Suprapubic skin (tissue), 4 donors: Measurements from ENCODE around the gene SUCLA2. TPM values are rescaled to one million over a fixed set of nuclear protein-coding genes. Genes with fewer than 3 reads are reported as not detected.

Source experiments
- DNase-seq, 2 donors: peaks; one replicate each; pipeline ENCODE4 v3.0.0-alpha.2; 2019; ENCODE audit warnings: low spot score in 2 of 2
- H3K27ac ChIP-seq: fragments of 200-600 bp; sonication (generic); one replicate; pipeline ENCODE4 v1.5.1; 2019
- H3K27me3 ChIP-seq: fragments of 200-600 bp; sonication (generic); one replicate; pipeline ENCODE4 v1.5.1; 2019
- H3K36me3 ChIP-seq: fragments of 200-600 bp; sonication (generic); one replicate; pipeline ENCODE4 v1.5.1; 2019
- H3K4me1 ChIP-seq: fragments of 200-600 bp; sonication (generic); one replicate; pipeline ENCODE4 v1.5.1; 2019
- H3K4me3 ChIP-seq: fragments of 200-600 bp; sonication (generic); one replicate; pipeline ENCODE4 v1.5.1; 2019; ENCODE audit warnings: mild to moderate bottlenecking
- H3K9me3 ChIP-seq: fragments of 200-600 bp; sonication (generic); one replicate; pipeline ENCODE4 v1.5.1; 2019
- CTCF ChIP-seq, 2 donors: fragments of 200-600 bp in 1 of 2; fragments of 450-650 bp in 1 of 2; sonication (generic) in 1 of 2; IDR thresholded peaks; one replicate each; pipeline ENCODE4 v1.5.1; 2016 to 2019; ENCODE audit warnings: antibody characterized with exemption in 2 of 2, mild to moderate bottlenecking in 1 of 2, moderate library complexity in 1 of 2
- EP300 ChIP-seq: sonication (generic); formaldehyde crosslinking; IDR thresholded peaks from one replicate; pipeline ENCODE4 v1.6.1; 2017; ENCODE audit warnings: antibody characterized with exemption
- POLR2A ChIP-seq, 2 donors: fragments of 450-650 bp; IDR thresholded peaks; one replicate each; pipeline ENCODE4 v1.6.1; 2017; ENCODE audit warnings: antibody characterized with exemption in 2 of 2, mild to moderate bottlenecking in 2 of 2, moderate library complexity in 2 of 2
- POLR2AphosphoS5 ChIP-seq, 3 donors: sonication (generic); formaldehyde crosslinking; IDR thresholded peaks; one replicate each; pipeline ENCODE4 v1.6.1; 2017; ENCODE audit warnings: antibody characterized with exemption in 3 of 3
- WGBS: methylation state at CpG from one replicate; pipeline ENCODE4 v1.1.5; 2018; 5-methylcytosine and 5-hydroxymethylcytosine counted together
- total RNA-seq, 4 donors: library from RNA; depleted of rRNA; stranded (reverse); fragments of >200 nt; gene quantifications; one replicate each; pipeline ENCODE4 v1.1.0, GENCODE V29; 2016

Gene SUCLA2
- total RNA-seq, 4 donors from 2014 or later = 26.1 to 49.6 (median 38.0) TPM

- Histone ChIP-seq H3K27me3 (no peaks in the 10 kb centered on the region), H3K9me3 (no peaks in the 10 kb centered on the region), H3K36me3 (peaks cover 12% of the 10 kb centered on the region), H3K4me1 (peaks cover 16% of the 10 kb centered on the region), H3K27ac (no peak overlapping the region), H3K4me3 (no peak overlapping the region)
- no peak for DNase-seq
- no peak for TF ChIP-seq CTCF (IDR thresholded peaks at IDR 0.05)
- no peak for TF ChIP-seq POLR2AphosphoS5 (IDR thresholded peaks at IDR 0.05)
- no peak for TF ChIP-seq EP300
- no peak for TF ChIP-seq POLR2A (IDR thresholded peaks at IDR 0.05)
Observed at GRCh38 chr13:48040049-48040448, 39.0 kb upstream of the SUCLA2 start.

GRCh38 chr13:48038761-48039160, 37.7 kb upstream of the SUCLA2 start:
- H3K27me3 ChIP-seq = no peaks in the 10 kb centered on the region
- no peak for DNase-seq
- H3K36me3 ChIP-seq = peaks cover 12% of the 10 kb centered on the region
- WGBS = 86% methylated on average over 1 of the region's 1 CpG
- H3K4me3 ChIP-seq = no peak overlapping the region
- H3K4me1 ChIP-seq = peaks cover 16% of the 10 kb centered on the region
- no peaks in the 10 kb centered on the region for H3K9me3 ChIP-seq
- no peak overlapping the region for H3K27ac ChIP-seq
- TF ChIP-seq POLR2AphosphoS5 (IDR thresholded peaks at IDR 0.05) = no peak
- TF ChIP-seq POLR2A (IDR thresholded peaks at IDR 0.05) = no peak
- no peak for TF ChIP-seq CTCF (IDR thresholded peaks at IDR 0.05)
- TF ChIP-seq EP300 = no peak

GRCh38 chr13:48037346-48038173, 36.5 kb upstream of the SUCLA2 start, which contains the start of gene NUDT15:
Gene NUDT15 (plus strand): TSS chr13:48037726. CDS start chr13:48037747, 21 bp downstream.
- TF ChIP-seq POLR2AphosphoS5 (IDR thresholded peaks at IDR 0.05) (peak in 2 of 3 donors; percentile 92 to 95), POLR2A (IDR thresholded peaks at IDR 0.05) (peak; percentile 28 to 82), CTCF (IDR thresholded peaks at IDR 0.05) (peak; percentile 97 to 99), EP300 (peak; percentile 68)
- H3K4me1 ChIP-seq = peaks cover 16% of the 10 kb centered on the region
- peaks cover 12% of the 10 kb centered on the region for H3K36me3 ChIP-seq
- H3K27me3 ChIP-seq = no peaks in the 10 kb centered on the region
- peak within 1 kb of the TSS; percentile 96 for H3K27ac ChIP-seq
- H3K4me3 ChIP-seq = peak within 1 kb of the TSS; percentile 72
- peak; percentile 95 to 96 for DNase-seq
- WGBS = under 1% methylated on average over 46 of the region's 82 CpGs
- no peaks in the 10 kb centered on the region for H3K9me3 ChIP-seq

GRCh38 chr13:48029859-48030258, 28.8 kb upstream of the SUCLA2 start:
- WGBS = 42% methylated on average over 2 of the region's 2 CpGs
- Histone ChIP-seq H3K4me3 (no peak overlapping the region), H3K4me1 (no peaks in the 10 kb centered on the region), H3K36me3 (no peaks in the 10 kb centered on the region), H3K27ac (no peak overlapping the region), H3K9me3 (peaks cover 5% of the 10 kb centered on the region), H3K27me3 (no peaks in the 10 kb centered on the region)
- no peak for DNase-seq
- TF ChIP-seq EP300 (no peak), POLR2AphosphoS5 (IDR thresholded peaks at IDR 0.05) (no peak), CTCF (IDR thresholded peaks at IDR 0.05) (no peak), POLR2A (IDR thresholded peaks at IDR 0.05) (no peak)

GRCh38 chr13:48028066-48028465, 27.0 kb upstream of the SUCLA2 start:
- Histone ChIP-seq H3K4me3 (no peak overlapping the region), H3K9me3 (peaks cover 5% of the 10 kb centered on the region), H3K4me1 (no peaks in the 10 kb centered on the region), H3K27me3 (no peaks in the 10 kb centered on the region), H3K36me3 (no peaks in the 10 kb centered on the region), H3K27ac (no peak overlapping the region)
- TF ChIP-seq EP300 (no peak), POLR2A (IDR thresholded peaks at IDR 0.05) (no peak), POLR2AphosphoS5 (IDR thresholded peaks at IDR 0.05) (no peak), CTCF (IDR thresholded peaks at IDR 0.05) (no peak)
- no peak for DNase-seq
